ENCODE data around the gene HRK. TPM values are rescaled to one million over a fixed set of nuclear protein-coding genes. Genes with fewer than 3 reads are reported as not detected.

Gene HRK
- total RNA-seq, 2 donors from 2014 or later = 0.08 TPM; not detected in 1

DNA sequence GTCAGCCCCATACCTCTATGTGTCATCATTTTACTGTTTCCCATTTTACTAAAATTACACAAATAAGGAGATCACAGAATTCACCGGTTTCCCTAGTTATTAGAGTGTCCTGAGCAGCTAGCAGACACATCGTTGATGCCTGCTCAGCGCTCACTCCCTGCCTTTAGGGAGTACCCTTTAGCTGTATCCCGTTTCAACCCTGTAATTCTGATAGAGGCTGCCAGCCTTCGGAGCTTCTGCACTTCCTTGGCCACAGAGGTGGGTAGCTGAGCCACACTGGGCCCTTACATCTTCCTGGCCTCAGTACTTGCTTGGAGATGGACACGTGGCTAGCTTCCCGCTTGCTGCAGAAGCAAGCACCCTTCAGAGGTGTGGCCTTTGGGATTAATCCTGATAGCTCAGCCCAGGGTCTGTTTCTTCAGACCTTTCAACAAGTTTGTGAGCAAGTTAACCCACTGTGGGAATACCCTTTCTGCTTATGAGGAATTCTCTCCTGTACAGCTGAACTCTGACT lies 15.2 kb upstream of the HRK start:
- Histone ChIP-seq H3K4me3 (no peak overlapping the region), H3K9me3 (no peaks in the 10 kb centered on the region), H3K27me3 (no peaks in the 10 kb centered on the region), H3K4me1 (no peaks in the 10 kb centered on the region), H3K27ac (no peak overlapping the region), H3K36me3 (no peaks in the 10 kb centered on the region)
- TF ChIP-seq, protein P1, sequence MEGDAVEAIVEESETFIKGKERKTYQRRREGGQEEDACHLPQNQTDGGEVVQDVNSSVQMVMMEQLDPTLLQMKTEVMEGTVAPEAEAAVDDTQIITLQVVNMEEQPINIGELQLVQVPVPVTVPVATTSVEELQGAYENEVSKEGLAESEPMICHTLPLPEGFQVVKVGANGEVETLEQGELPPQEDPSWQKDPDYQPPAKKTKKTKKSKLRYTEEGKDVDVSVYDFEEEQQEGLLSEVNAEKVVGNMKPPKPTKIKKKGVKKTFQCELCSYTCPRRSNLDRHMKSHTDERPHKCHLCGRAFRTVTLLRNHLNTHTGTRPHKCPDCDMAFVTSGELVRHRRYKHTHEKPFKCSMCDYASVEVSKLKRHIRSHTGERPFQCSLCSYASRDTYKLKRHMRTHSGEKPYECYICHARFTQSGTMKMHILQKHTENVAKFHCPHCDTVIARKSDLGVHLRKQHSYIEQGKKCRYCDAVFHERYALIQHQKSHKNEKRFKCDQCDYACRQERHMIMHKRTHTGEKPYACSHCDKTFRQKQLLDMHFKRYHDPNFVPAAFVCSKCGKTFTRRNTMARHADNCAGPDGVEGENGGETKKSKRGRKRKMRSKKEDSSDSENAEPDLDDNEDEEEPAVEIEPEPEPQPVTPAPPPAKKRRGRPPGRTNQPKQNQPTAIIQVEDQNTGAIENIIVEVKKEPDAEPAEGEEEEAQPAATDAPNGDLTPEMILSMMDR (IDR thresholded peaks at IDR 0.05) = no peak
- DNase-seq (ENCODE audit: low spot score) = no peak

DNA sequence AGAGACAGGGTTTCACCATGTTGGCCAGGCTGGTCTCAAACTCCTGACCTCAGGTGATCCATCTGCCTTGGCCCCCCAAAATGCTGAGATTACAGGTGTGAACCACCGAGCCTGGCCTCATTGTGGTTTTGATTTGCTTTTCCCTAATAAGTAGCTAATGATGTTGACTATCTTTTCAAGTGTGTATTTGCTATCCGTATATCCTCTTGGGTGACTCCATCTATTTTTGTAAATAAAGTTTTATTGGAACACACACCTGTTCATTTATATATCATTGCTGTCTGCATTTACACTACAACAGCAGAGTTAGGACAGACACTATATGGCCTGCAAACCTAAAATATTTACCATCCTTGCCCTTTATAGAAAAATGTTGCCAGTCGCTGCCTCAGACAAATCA lies 13.7 kb upstream of the HRK start:
- H3K27me3 ChIP-seq = no peaks in the 10 kb centered on the region
- no peak for DNase-seq (ENCODE audit: low spot score)
- no peaks in the 10 kb centered on the region for H3K4me1 ChIP-seq
- no peaks in the 10 kb centered on the region for H3K9me3 ChIP-seq
- TF ChIP-seq, protein P1 (IDR thresholded peaks at IDR 0.05) = no peak
- H3K27ac ChIP-seq = no peak overlapping the region
- no peak overlapping the region for H3K4me3 ChIP-seq
- H3K36me3 ChIP-seq = no peaks in the 10 kb centered on the region

DNA sequence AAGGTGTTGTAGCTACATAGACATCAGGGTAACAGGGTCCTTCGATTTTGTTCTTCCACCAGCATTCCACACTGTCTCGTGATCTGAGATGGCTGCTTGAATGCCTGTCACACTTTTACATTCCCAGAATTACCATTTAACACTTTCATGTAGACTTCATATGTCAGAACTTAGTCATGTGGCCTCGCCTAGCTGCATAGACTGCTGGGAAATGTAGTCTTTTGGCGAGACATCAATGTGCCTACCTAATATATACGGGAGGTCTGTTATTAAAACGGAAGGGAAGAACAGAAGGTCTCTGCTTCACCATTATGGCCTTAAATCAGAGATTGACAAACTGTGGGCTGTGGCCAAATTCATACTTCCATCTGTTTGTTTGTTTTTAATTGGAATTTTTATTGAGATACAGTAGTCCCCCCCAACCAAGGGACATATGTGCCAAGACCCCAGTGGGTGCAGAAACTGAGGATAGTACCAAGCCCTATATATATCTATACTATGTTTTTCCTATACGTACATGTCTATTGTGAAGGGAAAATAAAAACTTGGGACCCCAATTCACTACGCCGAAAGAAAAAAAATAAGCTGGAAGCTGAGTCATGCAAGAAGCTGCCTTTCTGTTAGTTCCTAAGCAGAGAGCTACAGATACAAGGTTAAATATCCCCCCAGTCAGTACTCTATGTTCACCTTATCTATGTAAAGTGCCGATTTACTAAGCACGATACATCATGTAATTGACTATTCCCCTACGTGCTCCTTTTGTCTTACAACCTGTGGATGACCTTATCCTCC lies 11.3 kb upstream of the HRK start:
- no peaks in the 10 kb centered on the region for H3K9me3 ChIP-seq
- TF ChIP-seq, protein P1 (IDR thresholded peaks at IDR 0.05) = no peak

DNA sequence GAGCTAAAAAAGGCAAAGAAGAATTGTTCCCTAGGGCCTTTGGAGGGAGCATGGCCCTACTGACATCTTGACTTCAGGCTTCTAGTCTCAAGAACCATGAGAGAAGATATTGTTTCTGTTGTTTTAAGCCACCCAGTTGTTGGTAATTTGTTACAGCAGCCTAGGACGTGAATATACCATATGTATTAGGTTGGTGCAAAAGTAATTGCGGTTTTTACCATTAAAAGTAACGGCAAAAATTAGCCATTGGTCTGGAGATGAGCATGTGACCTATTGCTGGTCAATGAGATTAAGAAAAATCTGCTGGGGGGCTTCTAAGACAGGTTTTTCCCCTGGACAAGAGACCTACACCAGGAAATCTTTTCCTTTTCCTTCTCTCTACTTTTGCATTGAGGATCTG lies 9.8 kb upstream of the HRK start:
- H3K4me3 ChIP-seq = no peak overlapping the region
- no peak overlapping the region for H3K27ac ChIP-seq
- TF ChIP-seq, protein P1 (IDR thresholded peaks at IDR 0.05) = no peak
- H3K36me3 ChIP-seq = no peaks in the 10 kb centered on the region
- no peaks in the 10 kb centered on the region for H3K27me3 ChIP-seq
- no peaks in the 10 kb centered on the region for H3K9me3 ChIP-seq
- no peaks in the 10 kb centered on the region for H3K4me1 ChIP-seq
- DNase-seq (ENCODE audit: low spot score) = no peak

More for the DNA sequence above, 11.3 kb upstream of the HRK start:
- H3K27ac ChIP-seq = no peak overlapping the region
- H3K4me1 ChIP-seq = no peaks in the 10 kb centered on the region
- H3K36me3 ChIP-seq = no peaks in the 10 kb centered on the region
- no peaks in the 10 kb centered on the region for H3K27me3 ChIP-seq
- no peak for DNase-seq (ENCODE audit: low spot score)
- H3K4me3 ChIP-seq = no peak overlapping the region

DNA sequence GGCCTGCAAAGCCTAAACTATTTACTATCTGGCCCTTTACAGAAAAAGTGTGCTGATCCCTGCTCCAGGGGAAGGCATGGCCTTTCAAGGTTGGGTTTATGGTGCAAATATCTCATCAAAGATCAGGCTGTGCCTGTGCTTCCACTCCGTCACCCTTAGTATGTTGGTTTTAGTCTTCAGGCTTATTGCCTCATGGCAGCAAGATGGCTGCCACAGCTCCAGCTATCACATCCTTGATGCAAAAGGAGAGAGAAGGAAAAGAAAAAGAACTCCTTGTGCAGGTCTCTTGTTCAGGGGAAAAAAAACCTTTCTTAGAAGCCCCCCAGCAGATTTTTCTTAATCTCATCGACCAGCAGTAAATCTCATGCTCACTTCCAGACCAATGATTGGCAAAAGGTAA lies 9.1 kb upstream of the HRK start:
- no peaks in the 10 kb centered on the region for H3K27me3 ChIP-seq
- no peaks in the 10 kb centered on the region for H3K36me3 ChIP-seq
- no peak overlapping the region for H3K4me3 ChIP-seq
- H3K4me1 ChIP-seq = no peaks in the 10 kb centered on the region
- no peaks in the 10 kb centered on the region for H3K9me3 ChIP-seq
- TF ChIP-seq, protein P1 (IDR thresholded peaks at IDR 0.05) = no peak
- no peak overlapping the region for H3K27ac ChIP-seq
- no peak for DNase-seq (ENCODE audit: low spot score)

All from right atrium auricular region (tissue), 2 donors.